Retina (tissue), 1 donor: ENCODE data around the gene UBA1.
A peak's percentile ranks its signal among the peaks of the same experiment; 100 is the strongest.

Experiments
- DNase-seq: peaks from one replicate; pipeline ENCODE4 v3.0.0-alpha.2; 2016

UBA1 gene

DNA sequence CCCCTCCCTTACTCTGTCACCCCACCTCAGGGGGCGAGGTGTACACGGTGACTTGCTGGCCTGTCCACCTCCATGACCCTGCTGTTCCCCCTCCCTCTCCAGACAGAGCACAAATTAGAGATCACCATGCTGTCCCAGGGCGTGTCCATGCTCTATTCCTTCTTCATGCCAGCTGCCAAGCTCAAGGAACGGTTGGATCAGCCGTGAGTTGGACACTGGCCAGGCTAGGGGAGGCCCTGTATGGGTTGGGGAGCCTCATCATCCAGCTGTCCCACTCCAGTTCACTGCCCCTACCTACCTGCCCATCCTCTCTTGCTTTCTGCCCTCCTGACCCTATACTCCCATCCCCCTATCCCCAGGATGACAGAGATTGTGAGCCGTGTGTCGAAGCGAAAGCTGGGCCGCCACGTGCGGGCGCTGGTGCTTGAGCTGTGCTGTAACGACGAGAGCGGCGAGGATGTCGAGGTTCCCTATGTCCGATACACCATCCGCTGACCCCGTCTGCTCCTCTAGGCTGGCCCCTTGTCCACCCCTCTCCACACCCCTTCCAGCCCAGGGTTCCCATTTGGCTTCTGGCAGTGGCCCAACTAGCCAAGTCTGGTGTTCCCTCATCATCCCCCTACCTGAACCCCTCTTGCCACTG lies 20.9 kb downstream of the UBA1 start:
- DNase-seq = no peak

DNA sequence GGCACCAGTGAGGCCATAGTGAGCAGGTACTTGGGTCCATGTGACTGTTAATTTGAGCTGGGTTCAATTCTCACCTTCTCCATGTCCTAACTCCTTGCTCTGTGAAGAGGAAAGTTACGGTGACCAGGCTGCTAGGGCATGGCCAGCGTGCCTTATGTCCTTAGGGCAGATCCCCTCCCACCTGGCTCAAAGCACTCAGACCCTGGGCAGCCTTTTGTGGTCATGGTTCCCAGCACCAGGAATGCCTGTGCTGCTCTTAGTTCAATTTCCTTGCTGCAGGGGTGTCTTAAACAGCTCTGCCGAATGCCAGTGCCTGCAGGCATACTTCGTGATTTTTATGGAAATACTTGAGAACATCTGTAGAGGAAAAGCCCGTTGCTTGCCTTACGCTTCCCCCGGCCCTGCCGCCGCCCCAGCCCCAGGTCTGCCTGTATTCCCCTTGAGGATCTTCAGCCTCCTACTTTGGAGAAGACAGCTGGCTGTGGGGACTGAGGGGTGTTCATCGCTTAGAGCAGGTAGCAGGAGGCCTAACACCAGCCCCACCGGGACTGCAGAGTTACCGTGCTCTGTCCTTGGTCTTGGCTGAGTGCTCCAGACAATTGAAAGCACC lies 21.8 kb downstream of the UBA1 start:
- DNase-seq = no peak

DNA sequence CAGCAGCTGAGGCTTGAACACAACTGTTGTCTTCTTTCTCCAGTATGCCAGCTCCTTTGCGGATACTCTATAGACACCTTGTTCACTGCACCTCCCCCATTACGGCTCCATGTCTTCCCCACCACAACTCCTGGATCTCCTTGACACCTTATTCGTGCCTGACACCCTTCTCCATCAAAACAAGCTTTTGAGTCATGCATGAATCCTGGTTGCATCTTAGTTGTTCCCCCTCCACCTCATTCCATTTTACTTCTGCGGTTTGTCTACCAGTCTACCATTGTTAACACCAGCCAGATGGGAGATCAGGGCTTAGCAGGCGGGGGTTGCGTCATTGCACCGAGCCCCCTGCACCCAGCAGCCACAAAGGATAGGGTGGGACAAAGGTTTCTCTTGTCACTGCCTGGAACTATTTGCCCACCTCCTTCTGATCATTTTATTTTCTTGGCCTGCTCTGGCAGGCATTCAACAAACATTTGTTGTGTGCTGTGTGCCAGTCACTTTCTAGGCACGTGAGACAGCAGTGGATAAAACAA lies 22.8 kb downstream of the UBA1 start:
- DNase-seq = no peak

GRCh38 chrX:47217121-47217851 lies 23.7 kb downstream of the UBA1 start:
- DNase-seq = no peak

GRCh38 chrX:47217852-47218279 lies 24.2 kb downstream of the UBA1 start:
- DNase-seq = peak; percentile 98

DNA sequence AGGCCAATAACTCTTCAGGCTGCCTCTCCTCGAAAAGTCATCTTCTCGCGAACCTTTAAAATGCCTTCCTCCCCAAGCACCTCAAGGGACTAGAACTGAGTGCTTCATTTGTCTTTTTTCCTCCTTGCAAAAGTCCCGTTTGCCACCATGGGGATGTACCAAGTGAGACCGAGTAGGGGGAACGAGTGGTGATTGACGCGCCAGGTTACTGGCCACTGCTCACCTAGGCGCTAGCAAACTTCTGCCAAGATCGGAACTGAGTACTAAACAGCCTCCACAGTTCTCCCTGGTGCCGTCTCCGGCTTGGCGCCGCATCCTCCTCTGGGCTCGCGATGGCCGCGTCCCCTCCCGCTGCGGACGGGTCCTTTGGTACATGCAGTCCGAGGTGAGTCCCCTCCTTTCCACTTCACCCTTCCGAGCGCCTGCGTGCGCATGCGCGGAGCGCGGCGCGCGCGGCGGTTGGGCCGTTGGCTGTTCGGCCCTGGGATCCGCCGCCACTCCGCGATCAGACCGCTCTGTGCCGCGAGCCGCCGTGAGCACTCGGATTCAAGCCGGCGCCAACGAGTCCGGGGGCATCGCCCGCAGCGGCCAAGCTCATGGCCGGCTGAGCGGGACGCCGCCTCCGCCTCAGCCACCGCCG lies 24.8 kb downstream of the UBA1 start, which contains the start of gene CDK16:
Gene CDK16, plus strand, starts transcription at position 402 of the 640 bp plus-strand sequence. CDS start 4,877 bp downstream, outside the sequence.
- peak; percentile 99 for DNase-seq

- peak; percentile 15 for DNase-seq
These were observed 25.5 kb downstream of the UBA1 start for GRCh38 chrX:47218920-47219815.

- DNase-seq = no peak
These were observed 28.1 kb downstream of the UBA1 start for GRCh38 chrX:47221756-47222155.

- no peak for DNase-seq
These were observed 29.2 kb downstream of the UBA1 start for GRCh38 chrX:47222751-47223350.

GRCh38 chrX:47223476-47224250 lies 30.0 kb downstream of the UBA1 start:
- no peak for DNase-seq

DNA sequence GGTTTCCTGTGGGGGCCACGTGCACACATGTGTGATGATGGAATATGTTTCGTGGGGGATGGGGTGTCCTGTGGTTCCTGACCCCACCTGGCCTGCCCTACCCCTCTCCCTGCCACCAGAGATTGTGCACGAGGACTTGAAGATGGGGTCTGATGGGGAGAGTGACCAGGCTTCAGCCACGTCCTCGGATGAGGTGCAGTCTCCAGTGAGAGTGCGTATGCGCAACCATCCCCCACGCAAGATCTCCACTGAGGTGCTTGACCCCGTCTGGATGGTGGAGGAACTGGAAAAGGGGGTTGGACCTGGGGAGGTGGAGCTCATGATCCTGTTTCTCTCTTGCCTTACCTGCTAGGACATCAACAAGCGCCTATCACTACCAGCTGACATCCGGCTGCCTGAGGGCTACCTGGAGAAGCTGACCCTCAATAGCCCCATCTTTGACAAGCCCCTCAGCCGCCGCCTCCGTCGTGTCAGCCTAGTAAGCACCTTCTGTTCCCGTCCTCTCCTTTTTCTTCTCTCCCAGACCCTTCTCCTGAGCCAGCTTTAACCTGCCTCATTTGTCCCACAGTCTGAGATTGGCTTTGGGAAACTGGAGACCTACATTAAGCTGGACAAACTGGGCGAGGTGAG lies 30.8 kb downstream of the UBA1 start:
- no peak for DNase-seq

DNA sequence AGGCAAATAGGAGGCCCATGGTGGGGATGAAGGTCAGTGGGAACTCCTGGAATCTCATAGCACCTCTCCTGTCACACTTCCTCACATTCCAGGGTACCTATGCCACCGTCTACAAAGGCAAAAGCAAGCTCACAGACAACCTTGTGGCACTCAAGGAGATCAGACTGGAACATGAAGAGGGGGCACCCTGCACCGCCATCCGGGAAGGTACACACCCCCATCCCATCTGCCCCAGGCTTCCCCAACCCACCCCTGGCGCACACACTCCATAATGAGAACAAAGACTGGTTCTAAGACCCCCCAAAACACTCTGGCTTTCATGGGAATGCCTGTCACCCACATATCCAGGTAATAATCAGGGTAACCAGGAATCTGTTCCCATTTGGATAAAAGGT lies 31.3 kb downstream of the UBA1 start:
- no peak for DNase-seq

DNA sequence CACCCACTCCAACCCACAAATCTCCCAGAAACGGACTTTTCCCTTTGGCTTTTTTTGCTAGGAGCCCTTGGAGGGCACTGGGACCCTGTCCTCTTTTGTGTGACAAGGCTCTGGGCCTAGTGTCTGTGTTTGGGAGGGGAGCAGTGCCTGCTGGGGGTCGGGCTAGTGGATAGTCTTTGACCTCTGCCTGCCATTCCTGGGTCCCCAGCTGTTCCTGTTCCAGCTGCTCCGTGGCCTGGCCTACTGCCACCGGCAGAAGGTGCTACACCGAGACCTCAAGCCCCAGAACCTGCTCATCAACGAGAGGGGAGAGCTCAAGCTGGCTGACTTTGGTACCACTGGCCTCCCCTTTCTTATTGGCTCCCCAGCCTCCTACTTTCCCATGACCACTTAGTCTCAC lies 32.4 kb downstream of the UBA1 start:
- no peak for DNase-seq

- DNase-seq = no peak
These were observed 33.1 kb downstream of the UBA1 start for GRCh38 chrX:47226531-47227333.

- no peak for DNase-seq
These were observed 33.6 kb downstream of the UBA1 start for GRCh38 chrX:47227334-47227583.

GRCh38 chrX:47228550-47229270 lies 35.1 kb downstream of the UBA1 start:
- DNase-seq = no peak

GRCh38 chrX:47229427-47229826 lies 35.8 kb downstream of the UBA1 start:
- DNase-seq = no peak

- no peak for DNase-seq
These were observed 36.7 kb downstream of the UBA1 start for GRCh38 chrX:47230136-47230868.
